Measurements from ENCODE around the gene RBM47. TPM values are rescaled to one million over a fixed set of nuclear protein-coding genes. Genes with fewer than 3 reads are reported as not detected.

The RBM47 gene
- total and polyA plus RNA-seq, 10 of the 15 experiments (the other 5 are each of a cell fraction or from before 2014, with no cell fraction given) = 7.9 to 45.0 (median 28.7) TPM

DNA sequence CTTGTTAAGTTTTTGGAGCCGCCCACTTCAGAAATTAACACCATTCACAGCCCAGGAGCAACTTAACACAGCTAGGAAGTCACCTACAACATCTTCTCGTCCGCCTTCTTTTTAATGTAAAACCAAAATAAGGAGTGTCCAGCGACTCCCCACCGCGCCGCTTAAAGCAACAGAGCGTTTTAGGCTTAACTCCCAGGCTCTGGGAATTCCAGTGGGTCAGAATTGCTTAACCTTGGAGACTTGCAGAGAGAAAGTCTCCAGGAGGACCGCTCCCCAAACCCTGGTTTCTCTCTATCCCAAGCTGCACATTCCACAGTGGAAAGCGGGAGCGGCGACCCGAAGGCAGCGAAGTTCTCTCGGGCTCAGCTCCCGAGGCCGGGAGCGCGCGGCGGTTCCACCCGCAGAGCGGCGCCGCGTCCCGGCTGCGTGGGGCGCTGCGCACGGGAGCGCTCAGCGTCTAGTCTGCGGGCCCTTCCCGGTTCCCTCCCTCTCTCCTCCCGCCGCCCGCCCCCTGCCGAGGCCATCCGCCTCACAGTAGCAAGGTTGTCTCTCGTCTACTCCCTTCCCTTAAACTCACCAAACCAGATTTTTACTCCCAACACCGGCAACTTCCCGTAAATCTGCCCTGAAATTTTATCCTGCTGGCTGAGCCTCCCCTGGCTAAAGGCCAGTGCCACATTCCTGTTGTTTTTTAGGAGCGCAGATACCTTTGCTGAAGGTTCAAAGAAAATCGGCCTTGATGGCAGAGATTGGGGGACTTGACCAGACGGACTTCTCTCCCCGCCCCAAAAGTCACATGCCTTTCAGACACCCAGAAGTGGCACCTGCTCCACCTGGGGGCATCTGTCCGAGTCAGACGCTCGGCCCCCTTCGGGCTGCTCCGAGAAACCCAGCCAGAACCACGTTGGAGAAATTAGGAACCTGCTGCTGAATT is at the start of gene RBM47 (continued):
- no peak for TF ChIP-seq RELA (IDR thresholded peaks at IDR 0.05; ENCODE audit: borderline replicate concordance, partially characterized antibody)
- TF ChIP-seq PBX3 (IDR thresholded peaks at IDR 0.05; ENCODE audit: insufficient replicate concordance, low read depth, low read length) = no peak
- peak; percentile 45; the same call in 1 of the 2 replicates for TF ChIP-seq TCF12 (IDR thresholded peaks at IDR 0.05; ENCODE audit: low read depth, low read length)
- no peak for TF ChIP-seq MYB (IDR thresholded peaks at IDR 0.05; ENCODE audit: borderline replicate concordance, low read depth, low read length)
- no peak for TF ChIP-seq YBX1 (IDR thresholded peaks at IDR 0.05)
- no peak for TF ChIP-seq KAT2A (conservative IDR thresholded peaks at IDR 0.05; ENCODE audit: control insufficient read depth, low read depth, low read length)
- no peak for TF ChIP-seq ZNF24 (IDR thresholded peaks at IDR 0.05)
- no peak for TF ChIP-seq SPI1 (IDR thresholded peaks at IDR 0.05; ENCODE audit: borderline replicate concordance, insufficient read depth, low read depth, low read length)
- no peak for TF ChIP-seq E2F8 (IDR thresholded peaks at IDR 0.05; ENCODE audit: low read depth, partially characterized antibody)
- peak; percentile 61 for TF ChIP-seq POLR2A (IDR thresholded peaks at IDR 0.05; ENCODE audit: low read depth, low read length)
- no peak for TF ChIP-seq STAT3 (IDR thresholded peaks at IDR 0.05; ENCODE audit: low read depth, low read length)
- TF ChIP-seq RBBP5 (conservative IDR thresholded peaks at IDR 0.05) = 0 out of 2 replicates have a peak, but pooled peaks have one; percentile 10
- no peak for TF ChIP-seq CHD2 (IDR thresholded peaks at IDR 0.05; ENCODE audit: borderline replicate concordance, low read depth, low read length)
- TF ChIP-seq, protein P1, sequence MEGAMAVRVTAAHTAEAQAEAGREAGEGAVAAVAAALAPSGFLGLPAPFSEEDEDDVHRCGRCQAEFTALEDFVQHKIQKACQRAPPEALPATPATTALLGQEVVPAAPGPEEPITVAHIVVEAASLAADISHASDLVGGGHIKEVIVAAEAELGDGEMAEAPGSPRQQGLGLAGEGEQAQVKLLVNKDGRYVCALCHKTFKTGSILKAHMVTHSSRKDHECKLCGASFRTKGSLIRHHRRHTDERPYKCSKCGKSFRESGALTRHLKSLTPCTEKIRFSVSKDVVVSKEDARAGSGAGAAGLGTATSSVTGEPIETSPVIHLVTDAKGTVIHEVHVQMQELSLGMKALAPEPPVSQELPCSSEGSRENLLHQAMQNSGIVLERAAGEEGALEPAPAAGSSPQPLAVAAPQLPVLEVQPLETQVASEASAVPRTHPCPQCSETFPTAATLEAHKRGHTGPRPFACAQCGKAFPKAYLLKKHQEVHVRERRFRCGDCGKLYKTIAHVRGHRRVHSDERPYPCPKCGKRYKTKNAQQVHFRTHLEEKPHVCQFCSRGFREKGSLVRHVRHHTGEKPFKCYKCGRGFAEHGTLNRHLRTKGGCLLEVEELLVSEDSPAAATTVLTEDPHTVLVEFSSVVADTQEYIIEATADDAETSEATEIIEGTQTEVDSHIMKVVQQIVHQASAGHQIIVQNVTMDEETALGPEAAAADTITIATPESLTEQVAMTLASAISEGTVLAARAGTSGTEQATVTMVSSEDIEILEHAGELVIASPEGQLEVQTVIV (IDR thresholded peaks at IDR 0.05; ENCODE audit: borderline replicate concordance, partially characterized antibody) = no peak
- 0 out of 2 replicates have a peak, but pooled peaks have one; percentile 31 for TF ChIP-seq NBN (IDR thresholded peaks at IDR 0.05)
- TF ChIP-seq, protein P2, sequence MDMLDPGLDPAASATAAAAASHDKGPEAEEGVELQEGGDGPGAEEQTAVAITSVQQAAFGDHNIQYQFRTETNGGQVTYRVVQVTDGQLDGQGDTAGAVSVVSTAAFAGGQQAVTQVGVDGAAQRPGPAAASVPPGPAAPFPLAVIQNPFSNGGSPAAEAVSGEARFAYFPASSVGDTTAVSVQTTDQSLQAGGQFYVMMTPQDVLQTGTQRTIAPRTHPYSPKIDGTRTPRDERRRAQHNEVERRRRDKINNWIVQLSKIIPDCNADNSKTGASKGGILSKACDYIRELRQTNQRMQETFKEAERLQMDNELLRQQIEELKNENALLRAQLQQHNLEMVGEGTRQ (IDR thresholded peaks at IDR 0.05; ENCODE audit: borderline replicate concordance, low read depth, low read length) = no peak
- no peak for TF ChIP-seq NFYA (IDR thresholded peaks at IDR 0.05; ENCODE audit: borderline replicate concordance, low read depth, low read length)
- no peak for TF ChIP-seq MEF2A (IDR thresholded peaks at IDR 0.05; ENCODE audit: insufficient read depth, low read depth, low read length)
- TF ChIP-seq ASH2L (IDR thresholded peaks at IDR 0.05; ENCODE audit: borderline replicate concordance, low read depth) = no peak
- no peak for TF ChIP-seq E2F4 (IDR thresholded peaks at IDR 0.05; ENCODE audit: low read depth, low read length)
- TF ChIP-seq NR2C2 (IDR thresholded peaks at IDR 0.05; ENCODE audit: borderline replicate concordance, control insufficient read depth, insufficient read length, low read depth) = no peak

Measured in GM12878 (cell line).